Esophagus squamous epithelium (tissue), 4 donors: ENCODE data around the gene KLHDC10.

Experiments used
- POLR2A ChIP-seq, 4 donors: fragments of 450-650 bp; IDR thresholded peaks; one replicate each; pipeline ENCODE4 v1.6.1; 2017; ENCODE audit warnings: antibody characterized with exemption in 4 of 4, mild to moderate bottlenecking in 4 of 4, moderate library complexity in 3 of 4
- TF ChIP-seq, protein P1 (sequence below), 6 experiments: fragments of 450-650 bp in 4 of 6; fragments of 200-600 bp in 2 of 6; sonication (generic) in 2 of 6; IDR thresholded peaks; one replicate each; pipeline ENCODE4 v1.5.1; 2016 to 2019; ENCODE audit warnings: antibody characterized with exemption in 6 of 6, mild to moderate bottlenecking in 4 of 6, moderate library complexity in 4 of 6

DNA sequence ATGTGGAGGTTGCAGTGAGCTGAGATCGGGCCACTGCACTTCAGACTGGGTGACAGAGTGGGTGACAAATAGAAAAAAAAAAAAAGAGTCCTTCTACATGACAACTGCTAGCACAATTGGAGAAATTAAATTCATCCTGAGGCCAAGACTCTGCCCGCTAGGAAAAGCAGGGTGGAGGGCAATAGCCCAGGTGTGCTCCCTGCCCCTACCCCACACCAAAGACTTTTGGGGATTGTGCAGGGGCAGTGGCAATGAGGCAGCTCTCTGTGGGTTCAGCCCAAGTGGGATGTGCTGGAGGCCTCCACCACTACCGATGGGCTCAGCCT lies 73.6 kb downstream of the KLHDC10 start:
- TF ChIP-seq, protein P1, sequence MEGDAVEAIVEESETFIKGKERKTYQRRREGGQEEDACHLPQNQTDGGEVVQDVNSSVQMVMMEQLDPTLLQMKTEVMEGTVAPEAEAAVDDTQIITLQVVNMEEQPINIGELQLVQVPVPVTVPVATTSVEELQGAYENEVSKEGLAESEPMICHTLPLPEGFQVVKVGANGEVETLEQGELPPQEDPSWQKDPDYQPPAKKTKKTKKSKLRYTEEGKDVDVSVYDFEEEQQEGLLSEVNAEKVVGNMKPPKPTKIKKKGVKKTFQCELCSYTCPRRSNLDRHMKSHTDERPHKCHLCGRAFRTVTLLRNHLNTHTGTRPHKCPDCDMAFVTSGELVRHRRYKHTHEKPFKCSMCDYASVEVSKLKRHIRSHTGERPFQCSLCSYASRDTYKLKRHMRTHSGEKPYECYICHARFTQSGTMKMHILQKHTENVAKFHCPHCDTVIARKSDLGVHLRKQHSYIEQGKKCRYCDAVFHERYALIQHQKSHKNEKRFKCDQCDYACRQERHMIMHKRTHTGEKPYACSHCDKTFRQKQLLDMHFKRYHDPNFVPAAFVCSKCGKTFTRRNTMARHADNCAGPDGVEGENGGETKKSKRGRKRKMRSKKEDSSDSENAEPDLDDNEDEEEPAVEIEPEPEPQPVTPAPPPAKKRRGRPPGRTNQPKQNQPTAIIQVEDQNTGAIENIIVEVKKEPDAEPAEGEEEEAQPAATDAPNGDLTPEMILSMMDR (IDR thresholded peaks at IDR 0.05) = no peak
- no peak for TF ChIP-seq POLR2A (IDR thresholded peaks at IDR 0.05)
